Osteocyte (in vitro differentiated cells): ENCODE measurements around the gene FBXO44. TPM values are rescaled to one million over a fixed set of nuclear protein-coding genes. Genes with fewer than 3 reads are reported as not detected.
A peak's percentile ranks its signal among the peaks of the same experiment; 100 is the strongest.

ENCODE experiments used
- DNase-seq: peaks from one replicate; pipeline ENCODE4 v3.0.0; 2021; ENCODE audit warnings: mixed read lengths; ENCODE audit not compliant: unreplicated experiment; ENCODE audit errors: extremely low spot score
- H3K27ac Mint-ChIP-seq: one replicate; pipeline ENCODE4 v1.8.0; 2021; ENCODE audit warnings: mild to moderate bottlenecking, mixed read lengths; ENCODE audit not compliant: unreplicated experiment
- H3K27me3 Mint-ChIP-seq: one replicate; pipeline ENCODE4 v1.8.0; 2021; ENCODE audit warnings: mixed read lengths; ENCODE audit not compliant: unreplicated experiment
- H3K36me3 Mint-ChIP-seq: one replicate; pipeline ENCODE4 v1.8.0; 2021; ENCODE audit warnings: mixed read lengths; ENCODE audit not compliant: unreplicated experiment
- H3K4me1 Mint-ChIP-seq: one replicate; pipeline ENCODE4 v1.8.0; 2021; ENCODE audit warnings: mixed read lengths; ENCODE audit not compliant: unreplicated experiment
- H3K4me3 Mint-ChIP-seq: one replicate; pipeline ENCODE4 v1.8.0; 2021; ENCODE audit warnings: mild to moderate bottlenecking, moderate library complexity, mixed read lengths; ENCODE audit not compliant: unreplicated experiment
- H3K9me3 Mint-ChIP-seq: one replicate; pipeline ENCODE4 v1.8.0; 2021; ENCODE audit warnings: mixed read lengths; ENCODE audit not compliant: unreplicated experiment
- CTCF ChIP-seq: fragments of 200-600 bp; sonication (generic); IDR thresholded peaks from 2 replicates; pipeline ENCODE4 v1.5.0; 2021; ENCODE audit warnings: antibody characterized with exemption, mild to moderate bottlenecking, moderate library complexity
- total RNA-seq: library from RNA; stranded (reverse); gene quantifications from 2 replicates; pipeline ENCODE4 v1.2.1, GENCODE V29; 2021

Gene FBXO44
- total RNA-seq, 1 donor from 2014 or later: 27.7 TPM

DNA sequence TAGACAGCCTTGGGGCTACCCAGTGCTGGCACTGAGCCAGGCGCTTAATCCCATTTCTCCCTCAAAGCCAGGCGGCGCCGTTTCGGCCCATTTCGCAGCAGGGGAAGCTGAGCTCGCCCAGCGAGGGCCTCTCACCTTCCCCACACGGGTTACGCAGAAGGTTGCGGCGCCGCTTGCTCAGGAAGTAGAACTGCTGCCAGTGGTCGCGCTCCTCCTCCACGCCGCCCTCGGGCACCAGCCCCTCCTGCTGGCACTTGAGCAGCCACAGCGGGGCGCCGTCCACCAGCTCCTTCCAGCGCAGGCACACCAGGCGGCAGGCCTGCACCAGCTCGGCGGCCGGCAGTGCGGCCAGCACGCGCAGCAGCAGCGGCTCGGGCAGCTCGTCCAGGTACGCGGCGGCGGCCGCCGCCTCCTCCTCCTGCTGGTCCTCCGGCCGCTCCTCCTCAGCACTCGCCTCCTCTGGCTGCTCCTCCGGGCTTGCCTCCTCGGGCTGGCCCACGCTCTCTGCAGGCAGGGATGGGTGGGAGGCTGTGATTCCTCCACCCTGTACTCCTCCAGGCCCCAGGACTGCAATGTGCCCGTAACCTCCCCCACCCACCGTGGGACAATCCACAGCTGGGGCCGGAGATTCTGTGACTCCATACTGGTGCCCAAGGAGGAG, 4.2 kb upstream of the FBXO44 start:
- H3K4me3 Mint-ChIP-seq: peak overlapping the region; percentile 49
- H3K9me3 Mint-ChIP-seq: no peaks in the 10 kb centered on the region
- H3K36me3 Mint-ChIP-seq: no peaks in the 10 kb centered on the region
- peak; percentile 91 for DNase-seq
- TF ChIP-seq CTCF: peak; percentile 67
- no peak overlapping the region for H3K27ac Mint-ChIP-seq
- H3K27me3 Mint-ChIP-seq: peaks cover 6% of the 10 kb centered on the region
- H3K4me1 Mint-ChIP-seq: peaks cover 15% of the 10 kb centered on the region

GRCh38 chr1:11651017-11651416, 3.7 kb upstream of the FBXO44 start:
- Mint-ChIP-seq H3K9me3 (no peaks in the 10 kb centered on the region), H3K4me3 (peak overlapping the region; percentile 49), H3K36me3 (no peaks in the 10 kb centered on the region), H3K27me3 (peaks cover 6% of the 10 kb centered on the region), H3K27ac (no peak overlapping the region), H3K4me1 (peaks cover 18% of the 10 kb centered on the region)
- TF ChIP-seq CTCF: no peak
- no peak for DNase-seq

- no peak overlapping the region for H3K27ac Mint-ChIP-seq
These were observed 2.4 kb upstream of the FBXO44 start for GRCh38 chr1:11652203-11652780.

DNA sequence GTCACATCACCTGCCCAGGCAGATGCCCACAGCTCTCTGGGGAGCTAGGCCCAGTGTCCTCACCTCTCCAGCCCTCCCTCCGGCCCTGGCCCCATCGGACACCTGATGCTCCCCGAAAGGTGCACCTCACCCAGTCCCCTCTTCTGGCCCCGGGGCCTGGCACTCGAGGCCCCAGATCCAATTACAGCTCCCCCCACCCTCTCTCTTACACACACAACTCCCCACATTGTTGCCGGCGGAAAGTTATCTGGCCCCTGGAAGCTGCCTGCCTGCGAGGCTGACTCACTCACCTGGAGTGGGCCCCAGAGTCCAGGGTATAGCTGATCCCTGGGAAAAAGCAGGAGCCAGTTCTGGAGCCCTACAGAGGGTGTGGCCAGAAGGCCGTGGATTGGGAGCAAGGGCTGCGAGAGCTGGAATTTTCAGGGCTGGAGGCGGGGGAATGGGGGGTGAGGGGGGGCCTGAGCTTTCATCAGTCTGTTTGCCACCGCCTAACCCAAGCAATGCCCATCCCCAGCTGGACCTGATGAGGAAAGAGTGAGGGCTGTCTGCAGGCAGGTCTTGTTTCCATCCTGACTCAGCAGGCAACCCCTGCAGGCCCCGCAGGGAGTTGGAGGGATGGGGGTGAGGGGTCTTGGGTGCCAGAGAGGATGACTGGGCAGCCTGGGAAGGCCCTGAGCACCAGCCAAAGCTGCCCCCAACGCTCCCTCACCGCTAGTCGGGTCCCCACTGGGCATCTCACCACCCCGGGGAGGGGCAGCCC, 1.4 kb upstream of the FBXO44 start:
- peaks cover 18% of the 10 kb centered on the region for H3K4me1 Mint-ChIP-seq
- H3K4me3 Mint-ChIP-seq: peak overlapping the region; percentile 61

More at GRCh38 chr1:11652203-11652780, 2.4 kb upstream of the FBXO44 start:
- Mint-ChIP-seq H3K9me3 (no peaks in the 10 kb centered on the region), H3K4me1 (peaks cover 18% of the 10 kb centered on the region), H3K27me3 (peaks cover 6% of the 10 kb centered on the region), H3K4me3 (no peak overlapping the region), H3K36me3 (no peaks in the 10 kb centered on the region)
- no peak for TF ChIP-seq CTCF
- DNase-seq: no peak

More for the DNA sequence above, 1.4 kb upstream of the FBXO44 start:
- H3K36me3 Mint-ChIP-seq: no peaks in the 10 kb centered on the region
- DNase-seq: no peak
- peaks cover 6% of the 10 kb centered on the region for H3K27me3 Mint-ChIP-seq
- no peaks in the 10 kb centered on the region for H3K9me3 Mint-ChIP-seq
- no peak overlapping the region for H3K27ac Mint-ChIP-seq
- TF ChIP-seq CTCF: no peak
